ENCODE data around the gene PNLIPRP3. TPM values are rescaled to one million over a fixed set of nuclear protein-coding genes. Genes with fewer than 3 reads are reported as not detected.

PNLIPRP3 gene
- total and polyA plus RNA-seq, 9 of the 15 experiments (the other 6 are each of a cell fraction or from before 2014, with no cell fraction given) = not detected

- TF ChIP-seq MYC (IDR thresholded peaks at IDR 0.05; ENCODE audit: low read depth, low read length) (no peak), MYC (CRISPR knock-in tag; IDR thresholded peaks at IDR 0.05; ENCODE audit: borderline replicate concordance, low read depth) (no peak), KAT8 (IDR thresholded peaks at IDR 0.05; ENCODE audit: low read depth) (no peak), CHD2 (IDR thresholded peaks at IDR 0.05; ENCODE audit: low read depth, low read length) (no peak), SMAD2 (IDR thresholded peaks at IDR 0.05; ENCODE audit: low read depth, low read length) (no peak), RAD21 (CRISPR knock-in tag; conservative IDR thresholded peaks at IDR 0.05 in 1 of 2, IDR thresholded peaks at IDR 0.05 in 1 of 2) (peak; percentile 32 to 37), PCBP2 (IDR thresholded peaks at IDR 0.05; ENCODE audit: low read depth, low read length, poor library complexity, severe bottlenecking) (no peak), ZNF24 (IDR thresholded peaks at IDR 0.05) (peak; percentile 46; the same call in 1 of the 2 replicates), CEBPG (CRISPR knock-in tag; IDR thresholded peaks at IDR 0.05) (no peak), CEBPG (tag; conservative IDR thresholded peaks at IDR 0.05 in 1 of 2, IDR thresholded peaks at IDR 0.05 in 1 of 2) (0 out of 4 replicates have a peak, but pooled peaks of 1 of the 2 experiments have one; percentile 25), EP400 (IDR thresholded peaks at IDR 0.05) (no peak), ZNF436 (CRISPR knock-in tag; IDR thresholded peaks at IDR 0.05) (no peak), PRPF4 (IDR thresholded peaks at IDR 0.05; ENCODE audit: insufficient read depth, low read depth, low read length, poor library complexity, severe bottlenecking) (no peak), DMBX1 (CRISPR knock-in tag; IDR thresholded peaks at IDR 0.05; ENCODE audit: borderline replicate concordance) (no peak), HCFC1 (IDR thresholded peaks at IDR 0.05; ENCODE audit: low read depth, low read length) (no peak), NFIC (IDR thresholded peaks at IDR 0.05) (no peak)
- TF ChIP-seq, protein P1, sequence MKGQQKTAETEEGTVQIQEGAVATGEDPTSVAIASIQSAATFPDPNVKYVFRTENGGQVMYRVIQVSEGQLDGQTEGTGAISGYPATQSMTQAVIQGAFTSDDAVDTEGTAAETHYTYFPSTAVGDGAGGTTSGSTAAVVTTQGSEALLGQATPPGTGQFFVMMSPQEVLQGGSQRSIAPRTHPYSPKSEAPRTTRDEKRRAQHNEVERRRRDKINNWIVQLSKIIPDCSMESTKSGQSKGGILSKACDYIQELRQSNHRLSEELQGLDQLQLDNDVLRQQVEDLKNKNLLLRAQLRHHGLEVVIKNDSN (CRISPR knock-in tag; IDR thresholded peaks at IDR 0.05) = no peak
Measured at GRCh38 chr10:116490028-116490662, 62.5 kb downstream of the PNLIPRP3 start (continued).

Measured in K562 (cell line).